Ureter (tissue), 1 donor: ENCODE data around the gene LCE5A. TPM values are rescaled to one million over a fixed set of nuclear protein-coding genes. Genes with fewer than 3 reads are reported as not detected.
"Not testable (repeated sequence)": the region's sequence is repeated elsewhere in the genome, so short reads cannot be mapped to it uniquely, and the experiment has no call there.

ENCODE experiments used
- DNase-seq: peaks from one replicate; pipeline ENCODE4 v3.0.0-alpha.2; 2020; ENCODE audit warnings: low spot score
- total RNA-seq: library from RNA; stranded (reverse); gene quantifications from one replicate; pipeline ENCODE4 v1.2.4, GENCODE V29; 2023
- donor health status: DM: yes; HTN: yes; CAD: no.

The LCE5A gene
- total RNA-seq, 1 donor from 2014 or later, result not detected

GRCh38 chr1:152516082-152516481, 5.5 kb downstream of the LCE5A start:
- DNase-seq, result no peak

GRCh38 chr1:152517237-152517811, 6.7 kb downstream of the LCE5A start:
- DNase-seq, result no peak

- no peak for DNase-seq
Observed at GRCh38 chr1:152519851-152520250, 9.2 kb downstream of the LCE5A start.

- DNase-seq, result no peak
Observed at GRCh38 chr1:152520561-152521090, 10.0 kb downstream of the LCE5A start.

- DNase-seq, result no peak
Observed at GRCh38 chr1:152525080-152525641, 14.6 kb downstream of the LCE5A start.

- DNase-seq, result no peak
Observed at GRCh38 chr1:152533327-152533938, 22.8 kb downstream of the LCE5A start.

GRCh38 chr1:152535774-152536173, 25.2 kb downstream of the LCE5A start:
- no peak for DNase-seq

GRCh38 chr1:152537496-152537895, 26.9 kb downstream of the LCE5A start:
- no peak for DNase-seq

- DNase-seq, result no peak
Observed at GRCh38 chr1:152539901-152540300, 29.3 kb downstream of the LCE5A start.

GRCh38 chr1:152543820-152544219, 33.2 kb downstream of the LCE5A start:
- no peak for DNase-seq

GRCh38 chr1:152546704-152547103, 36.1 kb downstream of the LCE5A start:
- no peak for DNase-seq

GRCh38 chr1:152548358-152548757, 37.8 kb downstream of the LCE5A start:
- not testable (repeated sequence) for DNase-seq

Other genes with a start within 250 kb of the LCE5A start
- gene FLG, start 185.6 kb upstream of the LCE5A start, total RNA-seq, result not detected
- not detected for gene FLG2, start 150.8 kb upstream of the LCE5A start, total RNA-seq
- not detected for gene CRNN, start 96.5 kb upstream of the LCE5A start, total RNA-seq
- gene CRCT1, start 3.7 kb downstream of the LCE5A start, total RNA-seq, result not detected
- not detected for gene LCE3E, start 56.0 kb downstream of the LCE5A start, total RNA-seq
- not detected for gene LCE3D, start 69.7 kb downstream of the LCE5A start, total RNA-seq
- not detected for gene LCE3C, start 89.4 kb downstream of the LCE5A start, total RNA-seq
- gene LCE3B, start 103.0 kb downstream of the LCE5A start, total RNA-seq, result not detected
- gene LCE3A, start 112.3 kb downstream of the LCE5A start, total RNA-seq, result not detected
- not detected for gene LCE2D, start 152.6 kb downstream of the LCE5A start, total RNA-seq
- gene LCE2C, start 164.5 kb downstream of the LCE5A start, total RNA-seq, result not detected
- not detected for gene LCE2B, start 175.3 kb downstream of the LCE5A start, total RNA-seq
- not detected for gene LCE2A, start 187.5 kb downstream of the LCE5A start, total RNA-seq
- not detected for gene LCE4A, start 197.4 kb downstream of the LCE5A start, total RNA-seq
- not detected for gene KPRP, start 247.2 kb downstream of the LCE5A start, total RNA-seq